ENCODE results near the gene NAGK.

Gene NAGK

DNA sequence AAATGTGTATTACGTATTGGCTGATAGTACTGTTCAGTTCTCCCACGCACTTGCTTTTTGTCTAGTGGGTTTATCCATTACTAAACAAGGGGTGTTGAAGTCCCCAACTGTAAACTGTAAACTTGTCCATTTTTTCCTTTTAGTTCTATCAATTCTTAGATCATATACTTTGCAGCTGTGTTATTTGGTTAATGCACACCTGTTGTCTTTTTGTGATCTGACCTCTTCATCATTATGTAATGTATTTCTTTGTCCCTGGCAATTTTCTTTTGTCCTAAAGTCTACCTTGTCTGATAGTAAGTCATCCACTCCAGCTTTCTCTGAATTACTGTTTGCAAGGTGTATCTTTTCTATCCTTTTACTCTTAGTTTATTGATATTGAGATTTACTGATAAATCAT, 39.6 kb downstream of the NAGK start:
- no peak for DNase-seq (ENCODE audit: low read depth in 3 of 3)

DNA sequence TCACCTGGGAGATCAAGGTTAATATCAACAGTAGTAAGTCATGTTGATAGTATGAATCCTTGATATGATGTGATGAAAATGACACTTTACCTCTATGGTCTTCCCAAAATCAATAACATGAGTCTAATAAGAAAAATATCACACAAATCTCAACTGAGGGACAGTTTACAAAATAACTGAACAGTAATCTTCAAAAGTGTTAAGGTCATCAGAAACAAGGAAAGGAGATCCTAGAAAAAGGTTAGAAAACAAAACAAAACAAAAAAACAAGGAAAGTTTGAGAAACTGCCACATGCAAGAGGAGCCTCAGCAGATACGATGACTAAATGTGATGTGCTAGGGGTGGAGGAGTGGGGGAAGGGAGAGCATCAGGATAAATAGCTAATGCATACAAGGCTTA, 45.4 kb downstream of the NAGK start:
- DNase-seq (ENCODE audit: low read depth in 3 of 3) = no peak

DNA sequence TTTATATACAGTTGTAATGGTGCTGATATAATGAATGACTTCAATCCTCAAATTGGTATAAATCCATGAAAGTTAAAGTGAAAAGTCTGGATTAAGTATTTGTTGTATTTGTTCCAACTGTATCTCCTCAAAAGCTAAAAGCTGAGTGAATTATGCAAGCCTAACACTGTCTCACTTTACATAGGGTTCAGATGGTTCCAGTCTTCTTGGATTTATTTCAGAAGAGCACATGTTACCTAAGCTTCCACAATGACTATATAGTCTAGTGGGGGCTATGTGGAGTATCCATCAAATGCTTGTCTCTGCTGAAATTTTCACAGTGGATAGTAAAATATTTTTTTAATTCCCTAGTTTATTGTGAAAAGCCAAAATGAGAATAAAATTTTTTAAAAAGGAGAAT, 48.6 kb downstream of the NAGK start:
- no peak for DNase-seq (ENCODE audit: low read depth in 3 of 3)

GRCh38 chr2:71120195-71120594, 51.7 kb downstream of the NAGK start:
- no peak for DNase-seq (ENCODE audit: low read depth in 3 of 3)

DNA sequence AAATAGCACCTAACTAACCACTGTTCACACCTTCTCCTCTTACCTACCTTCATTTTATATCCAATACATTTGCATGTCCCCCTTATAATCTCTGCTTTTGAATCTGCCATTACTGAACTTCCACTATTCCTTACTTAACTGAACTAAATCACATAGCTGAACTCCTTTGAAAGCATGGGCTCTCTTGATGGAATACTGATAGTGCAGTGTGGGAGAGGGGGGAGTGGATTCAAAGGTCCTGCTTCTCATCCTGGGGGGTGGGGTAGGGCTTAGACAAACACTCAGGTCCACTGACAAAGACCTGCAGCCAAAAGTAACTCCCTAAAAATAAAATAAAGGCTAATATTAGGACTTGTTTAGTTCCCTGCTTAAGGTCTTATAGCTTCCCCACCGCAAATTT, 53.0 kb downstream of the NAGK start:
- no peak for DNase-seq (ENCODE audit: low read depth in 3 of 3)

- no peak for DNase-seq (ENCODE audit: low read depth in 3 of 3)
Measured at GRCh38 chr2:71122387-71123298, 54.2 kb downstream of the NAGK start.

GRCh38 chr2:71125506-71126294, 57.3 kb downstream of the NAGK start:
- no peak for DNase-seq (ENCODE audit: low read depth in 3 of 3)

DNA sequence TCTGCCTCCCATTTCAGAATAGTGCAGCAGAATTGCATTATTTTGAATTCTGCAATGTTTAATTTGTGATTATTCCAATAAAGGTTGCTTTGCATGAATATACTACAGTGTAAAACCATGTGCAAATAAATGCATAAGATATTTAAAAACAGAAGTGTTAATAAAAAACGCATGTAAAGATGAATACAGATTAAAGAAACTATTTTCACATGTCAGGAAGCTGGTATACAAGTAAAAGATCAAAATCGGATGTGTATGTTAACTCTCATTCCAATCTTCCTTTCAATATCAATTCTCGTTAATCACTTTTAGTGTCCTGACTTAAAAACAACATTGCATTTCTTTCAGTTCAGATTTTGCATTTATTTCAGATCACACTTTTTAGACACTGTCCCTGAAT, 58.5 kb downstream of the NAGK start:
- DNase-seq (ENCODE audit: low read depth in 3 of 3) = no peak

All from stimulated activated CD4-positive, alpha-beta T cell treated with anti-CD3 and anti-CD28 coated beads, TNF-alpha, amount 100 ng/mL, for 4 hours (primary cell).